Stimulated activated CD8-positive, alpha-beta memory T cell treated with anti-CD3 and anti-CD28 coated beads, Interleukin-7, amount 100 ng/mL, for 4 hours (primary cell): ENCODE measurements around the gene ZNF618.

ENCODE experiments used
- DNase-seq, 2 donors: peaks; one replicate each; pipeline ENCODE4 v3.0.0-alpha.2; 2020; ENCODE audit warnings: low read depth in 2 of 2

ZNF618 gene

GRCh38 chr9:113885183-113886025 lies 9.3 kb downstream of the ZNF618 start:
- DNase-seq = no peak

DNA sequence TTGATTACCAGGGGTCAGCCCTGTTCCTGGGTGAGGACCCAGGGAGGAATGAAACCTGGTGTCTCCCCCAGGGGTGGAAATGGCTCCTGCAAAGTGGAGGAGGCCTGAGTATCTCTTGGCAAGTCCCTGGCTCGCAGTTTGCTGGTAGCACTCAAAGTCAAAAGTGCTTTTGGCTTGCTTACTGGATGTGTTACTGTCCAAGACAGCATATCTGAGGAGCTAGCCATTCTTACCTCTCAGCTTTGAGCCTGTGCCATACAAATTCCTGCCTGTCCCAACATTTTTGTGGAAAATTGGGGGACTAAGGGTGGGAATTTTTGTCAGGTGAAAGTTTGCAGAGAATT lies 9.9 kb downstream of the ZNF618 start:
- DNase-seq = no peak

DNA sequence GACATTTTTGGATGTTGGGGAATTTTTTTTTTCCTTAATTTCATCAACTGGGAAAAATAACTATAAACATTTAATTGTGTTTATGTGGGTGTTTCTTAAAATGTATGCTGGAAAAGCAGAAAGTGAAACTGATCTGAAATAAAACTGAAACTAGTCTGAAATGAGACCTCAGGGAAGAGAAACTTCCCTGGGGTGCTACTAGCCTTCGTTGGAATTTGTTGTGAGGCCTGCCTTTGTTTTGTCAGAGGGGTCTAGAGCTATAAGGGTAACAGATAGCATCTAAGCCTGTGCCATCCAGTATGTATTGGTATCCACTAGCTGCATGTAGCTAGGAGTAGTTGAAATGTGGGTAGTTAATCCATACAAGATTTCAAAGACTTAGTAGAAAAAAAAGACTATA lies 10.4 kb downstream of the ZNF618 start:
- no peak for DNase-seq

DNA sequence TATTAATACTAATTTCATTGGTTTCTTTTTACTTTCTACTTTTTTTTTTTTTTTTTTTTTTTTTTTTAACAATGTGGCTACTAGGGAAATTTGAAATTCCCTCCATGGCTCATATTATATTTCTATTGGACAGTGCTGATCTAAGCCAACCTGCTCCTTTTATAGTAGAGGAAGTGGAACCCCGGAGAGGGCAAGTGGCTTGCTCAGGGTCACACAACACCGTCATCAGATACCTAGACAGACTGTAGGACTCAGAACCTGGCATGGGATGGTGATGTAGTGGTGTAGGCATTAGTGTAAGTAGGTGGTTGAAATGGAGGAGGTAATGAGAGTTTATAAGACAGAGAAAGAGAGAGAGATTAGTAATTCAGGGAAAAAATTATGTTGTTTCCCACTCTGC lies 10.8 kb downstream of the ZNF618 start:
- no peak for DNase-seq

- no peak for DNase-seq
These were observed 11.3 kb downstream of the ZNF618 start for GRCh38 chr9:113887436-113887835.

DNA sequence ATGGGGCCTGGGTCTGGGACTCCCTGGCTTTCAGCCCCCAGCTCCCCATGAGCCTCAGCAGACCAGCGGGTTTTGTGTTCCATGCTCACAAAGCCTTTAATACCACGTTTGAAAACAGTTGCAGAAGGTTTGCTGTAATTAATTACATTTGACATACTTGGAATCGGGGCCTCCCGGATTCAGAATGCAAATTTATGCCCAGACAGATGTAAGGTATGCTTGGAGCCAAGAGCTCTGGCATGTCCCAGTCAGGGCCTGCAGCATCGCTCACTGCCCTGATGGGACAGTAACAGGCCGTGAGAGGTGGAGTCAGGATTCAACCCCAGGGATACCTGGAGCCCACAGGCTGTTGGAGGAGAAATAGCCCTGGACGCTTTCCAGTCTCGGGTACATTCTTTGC lies 12.2 kb downstream of the ZNF618 start:
- DNase-seq = no peak

DNA sequence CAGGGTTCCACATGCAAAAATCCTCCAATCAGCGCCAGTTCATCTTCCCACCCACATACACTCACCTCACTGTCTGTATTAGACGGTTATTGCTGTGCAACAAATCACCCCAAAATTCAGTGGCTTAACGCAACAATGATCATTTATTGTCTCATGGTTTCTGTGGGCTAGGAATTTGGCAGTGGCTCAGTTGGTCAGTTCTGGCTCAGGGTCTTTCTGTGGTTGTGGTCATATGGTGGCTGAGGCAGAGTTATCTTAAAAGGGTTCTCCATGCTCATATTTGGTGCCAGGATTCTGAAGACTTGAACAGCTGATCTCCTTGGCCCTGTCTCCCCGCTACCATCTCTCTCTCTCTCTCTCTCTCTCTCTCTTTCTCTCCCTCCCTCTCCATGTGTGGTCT lies 12.9 kb downstream of the ZNF618 start:
- no peak for DNase-seq

- no peak for DNase-seq
These were observed 14.6 kb downstream of the ZNF618 start for GRCh38 chr9:113890704-113891103.

GRCh38 chr9:113892861-113893491 lies 16.9 kb downstream of the ZNF618 start:
- no peak for DNase-seq

GRCh38 chr9:113894166-113894565 lies 18.1 kb downstream of the ZNF618 start:
- no peak for DNase-seq

DNA sequence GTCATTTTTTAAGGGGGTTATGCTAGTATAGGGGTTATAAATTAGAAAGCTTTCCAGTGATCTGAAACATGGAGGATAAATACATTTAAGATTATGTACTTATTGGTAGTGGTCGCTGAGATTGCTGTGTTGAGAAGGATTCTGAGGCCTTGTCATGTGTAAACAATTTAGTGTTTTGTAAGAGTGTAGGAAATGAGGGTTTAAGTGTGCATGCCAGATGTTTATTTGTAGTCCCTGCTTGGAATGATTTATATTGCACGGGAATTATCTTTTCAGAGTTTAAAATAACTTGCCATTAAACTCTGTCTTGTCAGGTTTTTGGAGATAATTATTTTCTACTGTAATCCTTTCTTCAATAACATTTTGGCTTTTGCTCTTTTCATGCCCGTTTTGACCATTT lies 19.4 kb downstream of the ZNF618 start:
- no peak for DNase-seq

DNA sequence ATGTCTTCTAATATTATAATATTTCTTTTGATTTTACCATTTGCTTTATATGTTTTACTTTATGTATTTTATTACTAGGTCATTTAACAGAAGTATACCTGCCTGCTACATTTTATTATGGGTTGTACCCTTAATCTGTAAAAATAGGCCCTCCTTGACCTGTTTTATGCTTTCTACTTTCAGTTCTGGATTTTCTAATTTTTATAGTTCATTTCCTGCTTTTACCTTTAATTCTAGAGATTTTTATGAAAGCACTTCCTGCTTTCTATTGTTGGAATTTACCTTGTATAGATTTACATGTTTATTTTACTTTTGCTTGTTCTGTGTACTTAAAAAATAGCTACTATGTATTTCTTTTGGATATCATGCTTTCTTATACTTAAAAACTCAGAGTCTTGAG lies 20.6 kb downstream of the ZNF618 start:
- DNase-seq = no peak

- DNase-seq = no peak
These were observed 22.0 kb downstream of the ZNF618 start for GRCh38 chr9:113898151-113898550.

- DNase-seq = no peak
These were observed 22.5 kb downstream of the ZNF618 start for GRCh38 chr9:113898596-113898995.

- DNase-seq = no peak
These were observed 23.1 kb downstream of the ZNF618 start for GRCh38 chr9:113899205-113899604.

- no peak for DNase-seq
These were observed 25.1 kb downstream of the ZNF618 start for GRCh38 chr9:113901221-113901688.

DNA sequence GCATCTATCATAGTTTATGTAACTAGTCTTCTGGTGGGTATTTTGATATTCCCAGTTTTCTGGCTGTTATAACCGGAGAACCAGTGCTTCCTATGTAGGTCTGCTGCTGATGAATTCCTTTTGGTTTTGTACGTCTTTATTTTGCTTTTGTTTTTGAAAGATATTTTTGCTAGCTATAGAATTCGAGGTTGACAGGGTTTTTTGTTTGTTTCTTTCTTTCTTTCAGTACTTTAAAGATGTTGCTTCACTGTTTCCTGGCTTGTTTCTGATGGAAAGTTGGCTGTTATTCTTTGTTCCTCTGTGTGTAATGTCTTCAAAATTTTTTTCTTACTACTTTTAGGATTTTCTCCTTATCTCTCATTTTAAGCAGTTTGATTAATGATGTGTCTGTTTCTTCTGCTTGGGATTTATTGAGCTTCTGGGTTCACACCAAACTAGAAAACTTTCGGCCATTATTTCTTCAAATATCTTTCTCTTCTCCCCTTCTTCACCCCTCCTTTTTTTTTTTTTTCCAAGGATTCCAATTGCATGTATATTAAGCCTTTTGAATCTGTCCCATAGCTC lies 27.5 kb downstream of the ZNF618 start:
- no peak for DNase-seq

DNA sequence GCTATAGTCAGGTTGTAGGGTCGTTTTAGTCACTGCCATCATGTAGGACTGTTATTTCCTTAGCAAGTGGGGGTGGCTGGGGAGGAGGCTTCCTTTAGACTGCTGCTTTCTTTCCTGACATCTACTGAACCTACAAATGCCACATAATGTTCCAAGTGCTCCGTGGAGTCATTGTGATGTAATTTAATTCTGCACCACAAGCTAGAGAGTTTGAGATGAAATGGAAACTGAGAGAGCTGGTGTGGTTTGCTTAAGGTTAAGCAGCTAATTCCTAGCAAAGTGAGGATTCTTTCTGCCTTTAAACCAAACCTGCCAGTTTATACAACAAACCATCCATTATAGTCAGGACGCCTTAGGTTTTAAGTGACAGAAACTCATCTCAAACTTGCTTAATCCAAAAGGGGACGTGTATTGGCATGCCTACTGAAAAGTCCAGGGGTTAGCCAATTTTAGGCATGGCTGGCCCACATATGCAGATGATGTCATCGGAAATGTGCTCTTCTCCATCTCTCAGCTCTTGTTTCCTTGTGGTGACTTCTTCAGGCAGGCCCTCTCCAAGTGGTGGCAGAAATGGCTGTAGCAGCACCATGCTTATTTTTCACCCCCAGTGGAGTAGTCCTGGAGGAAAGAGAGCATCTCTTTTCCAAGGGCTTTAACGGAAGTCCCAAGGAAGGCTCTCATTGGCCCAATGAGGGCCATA lies 30.5 kb downstream of the ZNF618 start:
- no peak for DNase-seq

- no peak for DNase-seq
These were observed 31.2 kb downstream of the ZNF618 start for GRCh38 chr9:113907282-113907681.

DNA sequence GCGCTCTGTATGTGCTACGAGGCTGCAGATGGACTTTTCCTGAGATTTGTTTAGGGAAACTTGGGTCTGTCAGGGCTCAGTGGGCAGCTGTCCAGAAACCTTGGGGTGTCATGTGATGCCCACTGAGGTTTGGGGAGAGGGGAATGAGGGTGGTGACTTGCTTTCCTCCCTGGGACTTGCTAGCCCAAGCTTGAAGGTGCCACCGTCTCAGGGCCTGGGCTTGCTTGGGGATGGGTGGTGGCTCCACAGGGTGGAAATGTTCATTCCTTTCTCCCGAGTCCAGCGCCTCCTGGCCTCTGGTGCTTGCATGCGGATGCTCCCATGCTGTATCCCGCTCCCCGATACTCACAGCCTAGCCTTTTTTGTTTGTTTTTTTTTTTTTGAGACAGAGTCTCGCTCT lies 33.3 kb downstream of the ZNF618 start:
- DNase-seq = no peak

DNA sequence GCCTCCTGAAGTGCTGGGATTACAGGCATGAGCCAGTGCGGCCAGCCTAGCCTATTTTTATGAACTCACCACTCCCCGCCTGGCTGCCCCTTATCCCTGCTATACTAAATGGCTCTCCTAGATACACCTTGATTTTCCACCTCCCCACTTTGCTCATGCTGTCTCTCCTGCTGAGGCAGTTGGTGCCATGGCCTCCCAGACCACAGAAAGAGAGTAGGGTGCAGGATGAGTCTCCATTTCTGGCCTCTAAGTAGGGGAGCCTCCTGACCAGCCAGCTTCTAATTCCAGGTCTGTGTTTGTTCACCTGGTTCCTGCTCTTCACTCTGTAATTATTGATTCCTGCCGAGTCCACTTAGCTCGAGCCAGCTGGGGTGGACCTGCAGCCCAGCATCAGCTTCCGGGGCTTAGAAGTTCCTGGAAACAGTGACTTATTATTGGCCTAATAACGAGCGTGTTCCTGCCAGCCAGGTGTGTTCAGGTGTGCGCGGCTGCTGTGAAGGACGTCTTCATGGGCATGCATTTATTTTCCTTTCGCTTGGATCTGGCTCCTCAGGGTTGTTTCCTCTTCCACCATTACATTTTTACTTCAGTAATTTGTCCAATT lies 34.0 kb downstream of the ZNF618 start:
- DNase-seq = no peak
